HEK293 (cell line): ENCODE results near the gene KREMEN2.

Source experiments
- CTCF ChIA-PET: fragments of 350-600 bp; formaldehyde crosslinking; extraction: SDS; loops from one replicate; lab custom pipeline; 2021; ENCODE audit warnings: antibody characterized with exemption; lab: Yijun Ruan, JAX
- POLR2A ChIA-PET: fragments of 300-600 bp; formaldehyde crosslinking; extraction: SDS; loops from one replicate; lab custom pipeline; 2020; ENCODE audit warnings: antibody characterized with exemption, inconsistent platforms; lab: Yijun Ruan, JAX
- H3K27ac ChIP-seq: fragments of 200-500 bp; sonication (Bioruptor generic); 2 replicates; pipeline ENCODE4 v1.5.1; 2014; ENCODE audit warnings: low read depth, low read length, control low read depth, inconsistent platforms; ENCODE audit errors: extremely low read depth
- H3K36me3 ChIP-seq, 2 experiments: fragments of 200-500 bp in 1 of 2; sonication (Bioruptor generic) in 1 of 2; 1 replicate in 1 of 2; 2 replicates in 1 of 2; pipeline ENCODE4 v1.5.1; 2014 to 2017; ENCODE audit warnings: inconsistent platforms in 2 of 2, low read length in 2 of 2; ENCODE audit not compliant: control insufficient read depth in 2 of 2, insufficient read depth in 1 of 2
- H3K4me1 ChIP-seq: fragments of 200-500 bp; sonication (Bioruptor generic); 2 replicates; pipeline ENCODE4 v1.5.1; 2014; ENCODE audit warnings: mild to moderate bottlenecking, low read length, inconsistent platforms; ENCODE audit not compliant: control insufficient read depth, insufficient read depth
- H3K4me3 ChIP-seq: 2 replicates; pipeline ENCODE4 v1.5.1; 2011; ENCODE audit warnings: low read depth, mild to moderate bottlenecking, control low read depth, low read length, moderate library complexity
- H3K9me3 ChIP-seq: fragments of 200-500 bp; sonication (Bioruptor generic); 2 replicates; pipeline ENCODE4 v1.5.1; 2014; ENCODE audit warnings: low read depth, low read length, inconsistent platforms; ENCODE audit not compliant: control insufficient read depth, insufficient read depth
- KLF16 ChIP-seq: fragments of 450-650 bp; formaldehyde crosslinking; IDR thresholded peaks from 2 replicates; pipeline ENCODE4 v1.5.1; 2017; ENCODE audit warnings: missing biosample characterization, missing genetic modification characterization
- MZF1 ChIP-seq: fragments of 450-650 bp; formaldehyde crosslinking; IDR thresholded peaks from 2 replicates; pipeline ENCODE4 v1.5.1; 2017; ENCODE audit warnings: missing biosample characterization, missing genetic modification characterization, borderline replicate concordance
- PRDM2 ChIP-seq: fragments of 450-650 bp; formaldehyde crosslinking; IDR thresholded peaks from 2 replicates; pipeline ENCODE4 v1.5.1; 2016; ENCODE audit warnings: missing biosample characterization, missing genetic modification characterization, borderline replicate concordance
- SCRT2 ChIP-seq: fragments of 450-650 bp; formaldehyde crosslinking; IDR thresholded peaks from 2 replicates; pipeline ENCODE4 v1.5.1; 2016; ENCODE audit warnings: missing biosample characterization, missing genetic modification characterization
- SP2 ChIP-seq: fragments of 450-650 bp; formaldehyde crosslinking; IDR thresholded peaks from 2 replicates; pipeline ENCODE4 v1.5.1; 2016; ENCODE audit warnings: missing biosample characterization, missing genetic modification characterization
- TRIM28 ChIP-seq: IDR thresholded peaks from 2 replicates; pipeline ENCODE4 v1.6.1; 2011; ENCODE audit warnings: low read length, control low read depth, borderline replicate concordance
- YY2 ChIP-seq: fragments of 450-650 bp; formaldehyde crosslinking; IDR thresholded peaks from 2 replicates; pipeline ENCODE4 v1.5.1; 2016; ENCODE audit warnings: missing biosample characterization, missing genetic modification characterization
- ZBTB10 ChIP-seq: fragments of 450-650 bp; formaldehyde crosslinking; IDR thresholded peaks from 2 replicates; pipeline ENCODE4 v1.5.1; 2016; ENCODE audit warnings: missing biosample characterization, missing genetic modification characterization
- ZEB2 ChIP-seq: fragments of 450-650 bp; formaldehyde crosslinking; IDR thresholded peaks from 2 replicates; pipeline ENCODE4 v1.5.1; 2016; ENCODE audit warnings: missing biosample characterization, missing genetic modification characterization
- ZIC2 ChIP-seq: fragments of 450-650 bp; formaldehyde crosslinking; IDR thresholded peaks from 2 replicates; pipeline ENCODE4 v1.5.1; 2016; ENCODE audit warnings: missing biosample characterization, missing genetic modification characterization
- ZNF133 ChIP-seq: fragments of 450-650 bp; formaldehyde crosslinking; IDR thresholded peaks from 2 replicates; pipeline ENCODE4 v1.5.1; 2016; ENCODE audit warnings: missing biosample characterization, missing genetic modification characterization
- ZNF146 ChIP-seq: fragments of 450-650 bp; formaldehyde crosslinking; IDR thresholded peaks from 2 replicates; pipeline ENCODE4 v1.5.1; 2016; ENCODE audit warnings: missing biosample characterization, missing genetic modification characterization
- ZNF174 ChIP-seq: fragments of 450-650 bp; formaldehyde crosslinking; IDR thresholded peaks from 2 replicates; pipeline ENCODE4 v1.5.0; 2017; ENCODE audit warnings: missing biosample characterization, mild to moderate bottlenecking, missing genetic modification characterization
- ZNF18 ChIP-seq: fragments of 450-650 bp; formaldehyde crosslinking; IDR thresholded peaks from 2 replicates; pipeline ENCODE4 v1.5.1; 2016; ENCODE audit warnings: missing biosample characterization, missing genetic modification characterization
- ZNF223 ChIP-seq: fragments of 450-650 bp; formaldehyde crosslinking; IDR thresholded peaks from 2 replicates; pipeline ENCODE4 v1.5.1; 2016; ENCODE audit warnings: missing biosample characterization, missing genetic modification characterization
- ZNF266 ChIP-seq: fragments of 450-650 bp; formaldehyde crosslinking; IDR thresholded peaks from 2 replicates; pipeline ENCODE4 v1.5.1; 2016; ENCODE audit warnings: missing biosample characterization, missing genetic modification characterization, low read depth
- ZNF362 ChIP-seq: fragments of 450-650 bp; formaldehyde crosslinking; IDR thresholded peaks from 2 replicates; pipeline ENCODE4 v1.5.1; 2016; ENCODE audit warnings: missing biosample characterization, missing genetic modification characterization
- ZNF37A ChIP-seq: fragments of 450-650 bp; IDR thresholded peaks from 2 replicates; pipeline ENCODE4 v1.5.1; 2018; ENCODE audit warnings: missing biosample characterization, missing genetic modification characterization
- ZNF423 ChIP-seq: fragments of 450-650 bp; formaldehyde crosslinking; IDR thresholded peaks from 2 replicates; pipeline ENCODE4 v1.5.1; 2016; ENCODE audit warnings: missing biosample characterization, missing genetic modification characterization
- ZNF48 ChIP-seq: fragments of 450-650 bp; formaldehyde crosslinking; IDR thresholded peaks from 2 replicates; pipeline ENCODE4 v1.5.1; 2016; ENCODE audit warnings: missing biosample characterization, missing genetic modification characterization
- ZNF521 ChIP-seq: fragments of 450-650 bp; formaldehyde crosslinking; IDR thresholded peaks from 2 replicates; pipeline ENCODE4 v1.5.1; 2017; ENCODE audit warnings: missing biosample characterization, mild to moderate bottlenecking, missing genetic modification characterization
- ZNF561 ChIP-seq: fragments of 450-650 bp; IDR thresholded peaks from 2 replicates; pipeline ENCODE4 v1.5.1; 2018; ENCODE audit warnings: missing biosample characterization, missing genetic modification characterization, borderline replicate concordance
- ZNF624 ChIP-seq: fragments of 450-650 bp; formaldehyde crosslinking; IDR thresholded peaks from 2 replicates; pipeline ENCODE4 v1.5.1; 2017; ENCODE audit warnings: missing biosample characterization, missing genetic modification characterization

The KREMEN2 gene

GRCh38 chr16:2968738-2969544, 4.9 kb downstream of the KREMEN2 start, which contains the start of gene PAQR4 (continued):
- 0 out of 2 replicates have a peak, but pooled peaks have one; percentile 30 for TF ChIP-seq ZNF561
- TF ChIP-seq, all 188 proteins: peak for 55

- peaks cover 0 to 40% of the 10 kb centered on the region in 2 experiments; a peak in 1 of 3 replicates for H3K36me3 ChIP-seq
- ChIA-PET CTCF (interaction anchor here (0.6 to 2.0 kb wide), 11 partner anchors 8 to 188 kb away, joined by 3 to 12 read pairs (median 5); partner anchors contain the start of gene PKMYT1), POLR2A (interaction anchor here (1.0 to 2.4 kb wide), 7 partner anchors 9 to 59 kb away, joined by 3 to 19 read pairs (median 4); partner anchors contain the start of genes PKMYT1 and TNFRSF12A)
- H3K4me3 ChIP-seq = peak overlapping the region; percentile 74
- peak overlapping the region; percentile 80 for H3K27ac ChIP-seq
- peaks cover 9% of the 10 kb centered on the region for H3K4me1 ChIP-seq
- H3K9me3 ChIP-seq = no peaks in the 10 kb centered on the region
- peak; percentile 80 for TF ChIP-seq SP2 (tag by site-specific recombination)
- no peak for TF ChIP-seq ZNF48
- TF ChIP-seq ZNF18 (tag by site-specific recombination) = no peak
- 0 out of 2 replicates have a peak, but pooled peaks have one; percentile 18 for TF ChIP-seq MZF1
- TF ChIP-seq TRIM28 = no peak
- no peak for TF ChIP-seq ZNF37A (tag by site-specific recombination)
- TF ChIP-seq KLF16 = peak; percentile 59; the same call in 1 of the 2 replicates
- peak; percentile 96 for TF ChIP-seq ZIC2 (tag by site-specific recombination)
- TF ChIP-seq ZNF174 (tag by site-specific recombination) = no peak
- TF ChIP-seq ZNF624 (tag by site-specific recombination) = no peak
- TF ChIP-seq PRDM2 (tag by site-specific recombination) = no peak
- peak; percentile 73 for TF ChIP-seq SCRT2 (tag by site-specific recombination)
- no peak for TF ChIP-seq ZNF362
- no peak for TF ChIP-seq ZNF223
- TF ChIP-seq ZNF423 = peak; percentile 65
- TF ChIP-seq ZNF133 (tag by site-specific recombination) = no peak
- TF ChIP-seq ZNF521 (tag by site-specific recombination) = no peak
- TF ChIP-seq ZEB2 (tag by site-specific recombination) = peak; percentile 85
- TF ChIP-seq ZBTB10 (tag by site-specific recombination) = peak; percentile 61
- TF ChIP-seq ZNF266 (tag by site-specific recombination) = no peak
- TF ChIP-seq YY2 (tag by site-specific recombination) = peak; percentile 41; the same call in 1 of the 2 replicates
- no peak; the same call in none of the 2 replicates for TF ChIP-seq ZNF146 (tag by site-specific recombination)
Observed at GRCh38 chr16:2969545-2970521, 5.8 kb downstream of the KREMEN2 start.
